22Rv1 (cell line): ENCODE data around the gene NFATC1.

Experiments
- ZFX ChIP-seq: fragments of 450-650 bp; IDR thresholded peaks from 2 replicates; pipeline ENCODE4 v1.6.1; 2017; ENCODE audit warnings: antibody characterized with exemption, borderline replicate concordance
- TF ChIP-seq, protein P1 (sequence below): fragments of 450-650 bp; IDR thresholded peaks from 2 replicates; pipeline ENCODE4 v1.5.1; 2017; ENCODE audit warnings: mild to moderate bottlenecking

DNA sequence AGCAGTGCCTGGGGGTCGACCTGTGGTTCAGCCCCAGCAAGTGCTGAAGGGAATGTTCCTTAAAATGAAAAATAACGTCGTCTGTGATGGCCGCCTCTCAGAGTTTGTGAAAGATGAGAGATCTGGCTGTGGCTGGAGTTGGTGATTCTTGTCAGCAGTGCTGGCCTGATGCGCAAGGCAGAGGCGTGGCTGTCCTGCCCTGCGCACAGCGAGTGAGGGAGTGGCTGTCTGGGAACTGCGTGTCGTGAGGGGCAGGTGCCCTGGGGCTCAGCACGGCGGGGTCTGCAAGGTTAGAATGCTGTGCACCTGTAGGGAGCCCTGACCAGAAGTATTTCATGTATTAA, 8.8 kb downstream of the NFATC1 start:
- TF ChIP-seq, protein P1, sequence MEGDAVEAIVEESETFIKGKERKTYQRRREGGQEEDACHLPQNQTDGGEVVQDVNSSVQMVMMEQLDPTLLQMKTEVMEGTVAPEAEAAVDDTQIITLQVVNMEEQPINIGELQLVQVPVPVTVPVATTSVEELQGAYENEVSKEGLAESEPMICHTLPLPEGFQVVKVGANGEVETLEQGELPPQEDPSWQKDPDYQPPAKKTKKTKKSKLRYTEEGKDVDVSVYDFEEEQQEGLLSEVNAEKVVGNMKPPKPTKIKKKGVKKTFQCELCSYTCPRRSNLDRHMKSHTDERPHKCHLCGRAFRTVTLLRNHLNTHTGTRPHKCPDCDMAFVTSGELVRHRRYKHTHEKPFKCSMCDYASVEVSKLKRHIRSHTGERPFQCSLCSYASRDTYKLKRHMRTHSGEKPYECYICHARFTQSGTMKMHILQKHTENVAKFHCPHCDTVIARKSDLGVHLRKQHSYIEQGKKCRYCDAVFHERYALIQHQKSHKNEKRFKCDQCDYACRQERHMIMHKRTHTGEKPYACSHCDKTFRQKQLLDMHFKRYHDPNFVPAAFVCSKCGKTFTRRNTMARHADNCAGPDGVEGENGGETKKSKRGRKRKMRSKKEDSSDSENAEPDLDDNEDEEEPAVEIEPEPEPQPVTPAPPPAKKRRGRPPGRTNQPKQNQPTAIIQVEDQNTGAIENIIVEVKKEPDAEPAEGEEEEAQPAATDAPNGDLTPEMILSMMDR, result no peak
- no peak for TF ChIP-seq ZFX
